Choroid plexus epithelial cell (primary cell): ENCODE results near the gene NRL.
"Not testable (repeated sequence)": the region's sequence is repeated elsewhere in the genome, so short reads cannot be mapped to it uniquely, and the experiment has no call there.

Source experiments
- DNase-seq: peaks from one replicate; pipeline ENCODE4 v3.0.0-alpha.2; 2010; ENCODE audit warnings: low read depth
- H3K4me3 ChIP-seq: 2 replicates; pipeline ENCODE4 v1.5.1; 2011; ENCODE audit warnings: low read depth, mild to moderate bottlenecking, control low read depth, low read length, moderate library complexity
- TF ChIP-seq, protein P1 (sequence below): conservative IDR thresholded peaks from 2 replicates; pipeline ENCODE4 v1.5.1; 2011; ENCODE audit warnings: low read depth, mild to moderate bottlenecking, control low read depth, inconsistent platforms, low read length, moderate library complexity

Gene NRL

DNA sequence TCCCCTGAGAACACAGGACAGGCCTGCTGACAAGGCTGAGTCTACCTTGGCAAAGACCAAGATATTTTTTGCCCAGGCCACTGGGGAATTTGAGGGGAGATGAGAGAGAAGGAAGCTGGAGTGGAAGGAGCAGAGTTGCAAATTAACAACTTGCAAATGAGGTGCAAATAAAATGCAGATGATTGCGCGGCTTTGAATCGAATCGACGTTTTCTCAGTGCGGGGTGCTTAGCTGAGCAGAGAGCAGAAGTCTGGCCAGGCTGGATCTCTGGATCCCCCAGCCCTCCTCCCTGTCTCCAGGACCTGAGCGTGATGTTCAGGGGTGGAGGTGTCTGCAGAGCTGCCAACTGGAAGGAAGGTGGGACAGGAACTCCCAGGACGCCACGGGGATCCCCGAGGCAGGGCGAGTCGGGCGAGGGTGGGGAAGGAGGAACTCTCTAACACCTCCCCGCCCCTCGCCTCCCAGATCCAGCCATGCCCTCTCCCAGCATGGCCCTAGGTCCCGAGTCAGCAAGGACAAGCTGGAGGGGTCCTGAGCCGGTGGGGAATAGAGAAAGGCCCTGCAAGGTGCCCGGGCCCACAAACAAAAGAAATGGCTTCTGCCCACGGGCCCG is 63.5 kb downstream of the NRL start:
- TF ChIP-seq, protein P1, sequence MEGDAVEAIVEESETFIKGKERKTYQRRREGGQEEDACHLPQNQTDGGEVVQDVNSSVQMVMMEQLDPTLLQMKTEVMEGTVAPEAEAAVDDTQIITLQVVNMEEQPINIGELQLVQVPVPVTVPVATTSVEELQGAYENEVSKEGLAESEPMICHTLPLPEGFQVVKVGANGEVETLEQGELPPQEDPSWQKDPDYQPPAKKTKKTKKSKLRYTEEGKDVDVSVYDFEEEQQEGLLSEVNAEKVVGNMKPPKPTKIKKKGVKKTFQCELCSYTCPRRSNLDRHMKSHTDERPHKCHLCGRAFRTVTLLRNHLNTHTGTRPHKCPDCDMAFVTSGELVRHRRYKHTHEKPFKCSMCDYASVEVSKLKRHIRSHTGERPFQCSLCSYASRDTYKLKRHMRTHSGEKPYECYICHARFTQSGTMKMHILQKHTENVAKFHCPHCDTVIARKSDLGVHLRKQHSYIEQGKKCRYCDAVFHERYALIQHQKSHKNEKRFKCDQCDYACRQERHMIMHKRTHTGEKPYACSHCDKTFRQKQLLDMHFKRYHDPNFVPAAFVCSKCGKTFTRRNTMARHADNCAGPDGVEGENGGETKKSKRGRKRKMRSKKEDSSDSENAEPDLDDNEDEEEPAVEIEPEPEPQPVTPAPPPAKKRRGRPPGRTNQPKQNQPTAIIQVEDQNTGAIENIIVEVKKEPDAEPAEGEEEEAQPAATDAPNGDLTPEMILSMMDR, result no peak
- DNase-seq, result no peak
- H3K4me3 ChIP-seq, result peak overlapping the region; percentile 60

DNA sequence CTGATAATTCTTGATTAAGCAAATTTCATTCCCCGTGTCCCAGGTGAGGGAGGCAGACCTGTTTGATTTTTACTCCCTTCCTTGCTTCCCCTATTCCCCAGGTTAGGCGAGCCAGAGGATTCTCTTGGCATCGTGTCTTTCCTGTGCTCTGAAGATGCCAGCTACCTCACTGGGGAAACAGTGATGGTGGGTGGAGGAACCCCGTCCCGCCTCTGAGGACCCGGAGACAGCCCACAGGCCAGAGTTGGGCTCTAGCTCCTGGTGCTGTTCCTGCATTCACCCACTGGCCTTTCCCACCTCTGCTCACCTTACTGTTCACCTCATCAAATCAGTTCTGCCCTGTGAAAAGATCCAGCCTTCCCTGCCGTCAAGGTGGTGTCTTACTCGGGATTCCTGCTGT is 64.0 kb downstream of the NRL start:
- DNase-seq, H3K4me3 ChIP-seq: not testable (repeated sequence)

DNA sequence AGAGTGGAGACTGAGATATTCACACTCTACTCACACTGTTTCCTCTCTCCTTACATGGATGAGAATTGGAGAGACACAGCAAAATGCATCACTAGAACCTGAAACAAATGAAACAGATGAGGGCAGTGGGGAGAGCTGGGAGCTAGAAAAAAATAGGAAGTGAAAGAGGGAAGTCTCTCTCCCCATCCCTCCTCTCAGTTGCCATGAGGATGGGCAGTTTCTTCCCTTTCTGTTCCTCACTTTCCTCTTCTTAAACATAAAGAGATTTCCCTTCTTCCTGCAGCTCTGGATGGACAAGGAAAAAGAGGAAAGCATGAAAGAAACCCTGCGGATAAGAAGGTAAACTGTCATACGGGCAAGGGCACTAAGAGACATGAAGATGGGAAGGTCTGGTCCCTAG is 65.7 kb downstream of the NRL start:
- not testable (repeated sequence) for DNase-seq, H3K4me3 ChIP-seq

DNA sequence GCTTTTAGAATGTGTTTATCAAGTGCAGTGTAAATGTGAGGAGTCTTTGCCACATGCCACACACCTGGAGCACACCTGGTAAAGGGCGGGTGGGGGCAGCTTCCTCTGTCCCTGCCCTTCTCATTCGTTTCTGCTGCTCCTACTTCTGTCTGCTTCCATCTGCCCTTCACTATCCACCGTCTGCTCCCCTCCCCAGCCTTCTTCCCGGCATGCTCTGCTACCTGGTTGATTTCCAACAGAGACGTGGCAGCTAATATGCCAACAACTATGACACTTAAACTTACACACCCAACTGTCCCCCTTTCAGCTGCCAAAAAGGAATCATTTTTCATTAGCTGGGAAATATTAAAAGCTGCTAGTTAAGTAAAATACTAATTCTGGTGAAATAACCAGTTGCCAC is 72.0 kb downstream of the NRL start:
- DNase-seq, result no peak
- TF ChIP-seq, protein P1, result no peak
- H3K4me3 ChIP-seq, result no peak overlapping the region

DNA sequence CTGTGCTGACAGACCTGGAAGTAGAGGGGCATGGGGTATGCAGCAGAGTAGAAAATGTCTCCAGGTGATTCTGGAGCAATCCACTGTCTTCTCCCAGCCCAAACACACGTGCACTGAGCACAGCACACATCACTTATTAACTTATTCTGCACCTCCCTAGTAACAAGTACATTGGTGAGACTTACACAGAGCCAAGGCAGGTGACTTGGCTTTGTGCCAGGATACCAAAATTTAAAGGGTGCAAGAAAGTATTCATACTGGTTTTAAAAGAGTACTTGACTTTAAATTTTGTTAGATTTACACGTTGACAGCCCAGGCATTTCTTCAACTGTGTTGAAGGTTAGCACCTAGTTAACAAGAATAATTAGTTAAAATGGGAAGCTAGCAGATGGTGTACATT is 74.1 kb downstream of the NRL start:
- TF ChIP-seq, protein P1, result no peak
- H3K4me3 ChIP-seq, result no peak overlapping the region
- no peak for DNase-seq

DNA sequence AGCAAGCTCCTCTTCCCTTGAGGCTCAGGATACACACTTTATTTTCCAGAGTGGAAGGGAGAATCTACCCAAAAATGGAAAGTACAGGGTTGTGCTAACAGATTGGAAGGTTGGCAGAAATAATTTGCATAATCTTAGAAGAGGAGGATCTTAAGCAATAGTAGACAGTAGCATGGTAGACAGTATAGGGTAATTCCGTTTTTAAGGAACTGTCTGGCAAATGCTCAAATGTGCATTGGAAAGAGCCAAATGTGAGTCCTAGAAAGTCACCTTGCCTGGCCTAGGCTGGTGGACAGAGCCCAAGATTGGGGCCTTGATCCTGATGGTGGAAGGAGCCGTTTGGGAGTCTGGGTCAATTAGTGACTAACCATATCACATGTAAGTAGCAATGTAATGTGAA is 76.1 kb downstream of the NRL start:
- no peak overlapping the region for H3K4me3 ChIP-seq
- TF ChIP-seq, protein P1, result no peak
- no peak for DNase-seq

DNA sequence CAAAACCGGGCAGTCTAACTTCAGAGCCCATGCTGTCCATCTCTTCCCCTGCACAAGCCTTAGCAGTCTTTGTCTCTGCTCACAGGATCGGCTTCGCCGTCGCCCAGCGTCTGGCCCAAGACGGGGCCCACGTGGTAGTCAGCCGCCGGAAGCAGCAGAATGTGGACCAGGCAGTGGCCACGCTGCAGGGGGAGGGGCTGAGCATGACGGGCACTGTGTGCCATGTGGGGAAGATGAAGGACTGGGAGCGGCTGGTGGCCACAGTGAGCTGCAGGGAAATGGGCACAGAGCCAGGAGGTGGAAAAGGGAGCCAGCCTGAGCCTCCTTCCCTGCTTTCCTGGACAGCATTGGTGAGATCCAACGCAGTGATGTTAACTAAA is 77.1 kb downstream of the NRL start:
- TF ChIP-seq, protein P1, result no peak
- H3K4me3 ChIP-seq, result no peak overlapping the region
- DNase-seq, result no peak

DNA sequence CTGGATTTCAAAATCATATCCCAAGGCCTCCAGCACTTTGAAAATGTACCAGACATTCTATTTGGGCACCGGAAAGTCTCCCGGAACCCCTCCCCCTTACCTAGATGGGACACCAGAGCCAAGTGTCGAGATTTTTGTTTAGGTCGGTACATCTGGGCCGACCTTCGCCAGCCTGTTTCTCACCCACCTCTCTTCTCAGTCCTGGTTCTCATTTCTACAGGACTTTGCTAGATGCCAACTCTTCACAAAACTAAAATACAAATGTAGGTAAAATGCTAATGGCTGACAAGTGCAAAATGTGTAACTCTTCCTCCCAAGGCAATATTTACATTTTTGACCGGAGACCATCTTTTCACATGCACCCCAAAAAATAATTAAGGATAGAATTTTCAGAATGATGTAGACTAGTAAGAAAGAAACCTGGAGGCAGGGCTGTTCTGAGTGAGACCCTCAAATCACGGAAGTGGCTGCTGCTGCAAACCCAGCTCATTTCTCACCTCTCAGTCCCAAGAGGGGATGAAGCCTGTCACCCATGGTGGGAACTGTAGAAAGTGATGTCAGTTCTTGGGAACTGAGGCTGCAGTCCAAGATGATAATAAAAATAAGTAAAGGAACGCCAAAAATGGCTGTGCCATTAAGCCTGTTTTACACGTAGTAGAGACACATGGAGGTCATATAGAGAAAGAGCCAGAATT is 77.6 kb downstream of the NRL start:
- H3K4me3 ChIP-seq, result peak overlapping the region; percentile 65
- not testable (repeated sequence) for DNase-seq
